Immature natural killer cell (primary cell): ENCODE results near the gene PARG. TPM values are rescaled to one million over a fixed set of nuclear protein-coding genes. Genes with fewer than 3 reads are reported as not detected.
"Not testable (repeated sequence)": the region's sequence is repeated elsewhere in the genome, so short reads cannot be mapped to it uniquely, and the experiment has no call there.

Experiments used
- DNase-seq, 3 donors: peaks; one replicate each; pipeline ENCODE4 v3.0.0; 2022; ENCODE audit warnings: mixed read lengths in 1 of 3
- H3K27ac Mint-ChIP-seq, 6 donors: one replicate each; pipeline ENCODE4 v1.8.0; 2020; ENCODE audit warnings: mixed read lengths in 6 of 6, mild to moderate bottlenecking in 5 of 6, inconsistent platforms in 4 of 6, moderate library complexity in 3 of 6
- H3K27me3 Mint-ChIP-seq, 3 donors: one replicate each; pipeline ENCODE4 v1.8.0; 2020 to 2021; ENCODE audit warnings: low read depth in 3 of 3, mild to moderate bottlenecking in 3 of 3, mixed read lengths in 3 of 3, moderate library complexity in 3 of 3, inconsistent platforms in 1 of 3
- H3K36me3 Mint-ChIP-seq, 3 donors: one replicate each; pipeline ENCODE4 v1.8.0; 2020; ENCODE audit warnings: mixed read lengths in 3 of 3, inconsistent platforms in 2 of 3, mild to moderate bottlenecking in 2 of 3
- H3K4me1 Mint-ChIP-seq, 2 donors: one replicate each; pipeline ENCODE4 v1.8.0; 2020; ENCODE audit warnings: inconsistent platforms in 2 of 2, mild to moderate bottlenecking in 2 of 2, mixed read lengths in 2 of 2, moderate library complexity in 1 of 2
- H3K4me3 Mint-ChIP-seq, 5 donors: one replicate each; pipeline ENCODE4 v1.8.0; 2020; ENCODE audit warnings: mild to moderate bottlenecking in 5 of 5, mixed read lengths in 5 of 5, inconsistent platforms in 3 of 5, moderate library complexity in 3 of 5
- H3K9me3 Mint-ChIP-seq, 6 donors: one replicate each; pipeline ENCODE4 v1.8.0; 2020; ENCODE audit warnings: mild to moderate bottlenecking in 6 of 6, mixed read lengths in 6 of 6, inconsistent platforms in 4 of 6, moderate library complexity in 3 of 6
- polyA plus RNA-seq, 3 donors: library from polyadenylated mRNA; unstranded; fragments of 300-500 nt; fragmentation: Illumina TruSeq; gene quantifications; one replicate each; pipeline ENCODE4 v1.2.3, GENCODE V29; 2021

The PARG gene
- polyA plus RNA-seq, 3 donors from 2014 or later, result 7.5 to 19.3 (median 9.1) TPM

DNA sequence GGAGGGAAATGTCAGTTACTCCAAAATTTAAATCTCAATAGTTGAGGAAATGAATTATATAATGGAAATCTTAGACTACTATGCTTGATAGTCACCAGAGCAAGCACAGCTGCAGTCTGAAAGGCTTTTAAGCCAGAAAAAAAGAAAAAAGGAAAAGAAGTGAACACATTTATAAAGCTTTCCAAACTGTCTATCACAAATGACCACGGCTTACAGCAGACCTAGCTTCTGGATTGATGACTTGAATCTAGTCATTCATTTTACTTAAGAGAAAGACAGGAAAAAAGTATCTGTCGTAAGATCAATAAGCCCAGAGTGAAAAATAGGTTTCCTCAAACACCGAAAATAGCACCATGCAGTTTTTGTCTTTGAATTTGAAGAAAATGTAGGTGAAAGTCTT, 111.8 kb downstream of the PARG start:
- DNase-seq, result no peak
- Mint-ChIP-seq H3K27me3 (peaks cover 0 to 2% (median 0%) of the 10 kb centered on the region in 3 donors), H3K36me3 (peaks cover 33 to 65% (median 60%) of the 10 kb centered on the region in 3 donors), H3K4me3 (no peak overlapping the region), H3K27ac (no peak overlapping the region), H3K4me1 (no peaks in the 10 kb centered on the region), H3K9me3 (no peaks in the 10 kb centered on the region)

DNA sequence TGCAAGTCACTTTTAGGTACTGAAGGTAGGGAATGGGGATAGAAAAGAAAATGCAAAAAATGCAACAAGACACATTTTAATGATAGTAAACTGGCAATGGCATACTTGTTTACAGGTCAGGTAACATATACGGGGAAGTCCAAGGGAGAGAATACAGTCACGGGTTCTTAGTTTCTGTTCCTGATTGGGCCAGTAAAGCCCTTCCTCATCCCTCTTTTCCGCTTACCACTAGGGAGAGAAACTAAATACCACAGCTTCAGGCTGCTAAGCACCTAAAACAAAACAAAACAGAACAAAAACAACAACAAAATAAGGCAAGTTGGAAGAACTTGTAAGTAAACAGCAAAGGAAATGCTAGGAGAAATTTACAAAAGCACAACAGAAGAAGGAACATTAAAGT, 114.5 kb downstream of the PARG start:
- H3K4me1 Mint-ChIP-seq, result peaks cover 5 to 7% of the 10 kb centered on the region in 2 donors
- peak overlapping the region in 1 of 6 donors; percentile 4 for H3K27ac Mint-ChIP-seq
- H3K36me3 Mint-ChIP-seq, result peaks cover 33 to 62% (median 58%) of the 10 kb centered on the region in 3 donors
- H3K27me3 Mint-ChIP-seq, result peaks cover 0 to 2% (median 0%) of the 10 kb centered on the region in 3 donors
- H3K9me3 Mint-ChIP-seq, result no peaks in the 10 kb centered on the region
- DNase-seq, result no peak
- H3K4me3 Mint-ChIP-seq, result no peak overlapping the region

DNA sequence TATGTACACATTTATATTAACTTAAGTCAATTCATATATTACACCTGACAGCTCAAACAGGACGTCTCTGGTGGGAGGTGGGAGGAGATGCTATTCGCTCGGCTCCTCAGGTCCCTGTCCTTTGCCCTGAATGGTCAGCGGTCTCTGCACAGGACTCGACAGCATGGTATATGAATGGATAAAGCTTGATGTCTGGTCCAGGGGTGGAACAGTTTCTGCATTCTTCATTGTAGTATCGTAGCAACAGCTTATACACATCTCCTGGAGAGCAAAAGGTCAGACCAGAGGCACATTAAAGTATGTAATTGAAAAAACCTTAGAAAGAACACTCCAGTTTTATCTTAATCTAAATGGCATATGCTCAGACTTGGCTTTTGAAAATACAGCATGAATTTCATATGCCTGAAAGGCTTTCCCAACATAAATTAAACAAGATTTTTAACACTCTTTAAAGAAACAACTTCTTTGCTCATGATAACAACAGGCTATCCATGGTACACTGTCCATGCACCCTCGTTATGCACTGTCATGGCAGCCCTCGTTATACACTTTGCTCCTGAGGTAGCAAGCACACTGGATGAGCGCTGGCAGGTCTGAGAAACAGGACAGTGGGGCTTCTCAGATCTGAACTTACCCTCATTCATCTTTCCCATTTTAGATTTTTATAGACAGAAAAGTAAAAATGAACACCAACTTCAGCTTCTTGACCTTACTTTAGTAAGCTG, 122.4 kb downstream of the PARG start:
- no peak overlapping the region for H3K27ac Mint-ChIP-seq
- no peak overlapping the region for H3K4me3 Mint-ChIP-seq
- H3K36me3 Mint-ChIP-seq, result peaks cover 47 to 70% (median 63%) of the 10 kb centered on the region in 3 donors
- H3K9me3 Mint-ChIP-seq, result no peaks in the 10 kb centered on the region
- no peak for DNase-seq
- peaks cover 24 to 31% of the 10 kb centered on the region in 2 donors for H3K4me1 Mint-ChIP-seq
- H3K27me3 Mint-ChIP-seq, result peaks cover 0 to 5% (median 0%) of the 10 kb centered on the region in 3 donors

DNA sequence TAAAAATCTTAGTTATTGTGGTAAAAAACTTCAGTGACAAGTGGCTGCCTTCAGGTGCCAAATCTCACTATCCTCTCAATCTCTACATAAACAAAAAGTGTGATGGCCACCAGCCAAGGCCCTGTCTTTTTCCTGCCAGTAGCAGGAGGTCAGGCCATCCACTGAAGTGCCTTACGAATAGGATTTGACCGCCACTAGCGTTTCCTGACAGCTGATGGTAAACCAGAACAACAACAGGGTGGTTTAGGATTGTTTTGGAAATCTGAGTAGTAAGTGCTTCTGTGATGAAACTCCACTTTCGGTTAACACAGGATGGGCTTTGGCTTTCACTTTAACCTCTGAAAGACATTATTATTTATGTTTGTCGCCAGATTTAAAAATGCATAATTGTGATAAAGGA, 124.0 kb downstream of the PARG start:
- H3K4me3 Mint-ChIP-seq, result peak overlapping the region; percentile 16 to 43 (median 36)
- peak overlapping the region in 3 of 6 donors; percentile 5 to 32 (median 6) for H3K27ac Mint-ChIP-seq
- peak; percentile 35 to 50 (median 45) for DNase-seq
- H3K9me3 Mint-ChIP-seq, result no peaks in the 10 kb centered on the region
- H3K27me3 Mint-ChIP-seq, result peaks cover 0 to 5% (median 0%) of the 10 kb centered on the region in 3 donors
- H3K4me1 Mint-ChIP-seq, result peaks cover 24 to 30% of the 10 kb centered on the region in 2 donors
- H3K36me3 Mint-ChIP-seq, result peaks cover 43 to 76% (median 66%) of the 10 kb centered on the region in 3 donors

DNA sequence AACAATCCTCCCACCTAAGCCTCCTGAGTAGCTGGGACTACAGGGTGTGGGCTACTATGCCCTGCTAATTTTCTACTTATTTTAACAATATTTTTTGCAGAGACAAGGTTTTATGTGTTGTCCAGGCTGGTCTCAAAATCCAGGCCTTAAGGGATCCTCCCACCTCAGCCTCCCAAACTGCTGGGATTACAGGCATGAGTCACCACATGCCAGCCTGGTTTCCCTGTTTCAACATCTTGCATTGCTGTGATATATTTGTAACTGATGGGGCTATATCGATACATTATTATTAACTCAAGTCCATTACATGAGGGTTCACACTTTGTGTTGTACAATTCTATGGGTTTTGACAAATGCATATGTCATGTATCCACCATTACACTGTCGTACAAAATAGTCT, 137.8 kb downstream of the PARG start:
- no peak overlapping the region for H3K27ac Mint-ChIP-seq

DNA sequence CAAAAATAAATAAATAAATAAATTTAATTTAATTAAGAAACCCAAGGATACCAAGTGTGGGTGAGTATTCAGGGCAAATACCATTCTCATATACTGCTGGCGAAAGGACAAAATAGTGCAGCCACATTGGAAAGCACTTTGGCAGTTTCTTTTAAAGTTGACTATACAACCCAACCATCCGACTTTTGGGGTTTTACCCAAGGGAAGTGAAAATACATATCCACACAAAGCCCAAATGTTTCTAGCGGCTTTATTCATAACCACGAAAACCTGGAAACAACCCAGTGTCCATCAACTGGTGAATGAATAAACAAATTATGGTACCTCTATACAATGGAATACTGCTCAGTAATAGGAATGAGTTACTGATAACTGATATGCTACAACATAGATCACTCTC, 143.6 kb downstream of the PARG start:
- H3K4me3 Mint-ChIP-seq, result no peak overlapping the region
- no peaks in the 10 kb centered on the region for H3K9me3 Mint-ChIP-seq
- H3K4me1 Mint-ChIP-seq, result no peaks in the 10 kb centered on the region
- no peak overlapping the region for H3K27ac Mint-ChIP-seq
- H3K36me3 Mint-ChIP-seq, result no peaks in the 10 kb centered on the region
- peaks cover 0 to 12% (median 1%) of the 10 kb centered on the region in 3 donors for H3K27me3 Mint-ChIP-seq
- no peak for DNase-seq

More for the DNA sequence above, 137.8 kb downstream of the PARG start:
- H3K4me1 Mint-ChIP-seq, result no peaks in the 10 kb centered on the region
- H3K27me3 Mint-ChIP-seq, result peaks cover 0 to 8% (median 7%) of the 10 kb centered on the region in 3 donors
- peaks cover 0 to 12% (median 6%) of the 10 kb centered on the region in 6 donors for H3K9me3 Mint-ChIP-seq
- peaks cover 0 to 3% (median 0%) of the 10 kb centered on the region in 3 donors for H3K36me3 Mint-ChIP-seq
- no peak overlapping the region for H3K4me3 Mint-ChIP-seq
- DNase-seq, result no peak

DNA sequence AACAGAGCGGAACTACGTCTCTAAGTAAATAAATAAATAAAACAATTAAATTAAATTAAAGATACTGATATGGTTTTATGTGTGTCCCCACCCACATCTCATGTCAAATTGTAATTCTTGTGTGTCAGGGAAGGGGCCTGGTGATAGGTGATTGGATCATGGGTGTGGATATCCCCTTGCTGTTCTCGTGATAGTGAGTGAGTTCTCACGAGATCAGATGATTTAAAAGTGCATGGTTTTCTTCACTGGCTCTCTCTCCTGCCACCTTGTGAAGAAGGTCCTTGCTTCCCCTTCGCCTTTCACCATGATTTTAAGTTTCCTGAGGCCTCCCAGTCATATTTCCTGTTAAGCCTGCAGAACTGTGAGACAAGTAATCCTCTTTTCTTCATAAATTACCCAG, 150.7 kb downstream of the PARG start:
- no peak for DNase-seq
- no peaks in the 10 kb centered on the region for H3K4me1 Mint-ChIP-seq
- H3K36me3 Mint-ChIP-seq, result no peaks in the 10 kb centered on the region
- H3K27ac Mint-ChIP-seq, result no peak overlapping the region
- no peaks in the 10 kb centered on the region for H3K9me3 Mint-ChIP-seq
- no peak overlapping the region for H3K4me3 Mint-ChIP-seq
- H3K27me3 Mint-ChIP-seq, result peaks cover 0 to 8% (median 3%) of the 10 kb centered on the region in 3 donors

DNA sequence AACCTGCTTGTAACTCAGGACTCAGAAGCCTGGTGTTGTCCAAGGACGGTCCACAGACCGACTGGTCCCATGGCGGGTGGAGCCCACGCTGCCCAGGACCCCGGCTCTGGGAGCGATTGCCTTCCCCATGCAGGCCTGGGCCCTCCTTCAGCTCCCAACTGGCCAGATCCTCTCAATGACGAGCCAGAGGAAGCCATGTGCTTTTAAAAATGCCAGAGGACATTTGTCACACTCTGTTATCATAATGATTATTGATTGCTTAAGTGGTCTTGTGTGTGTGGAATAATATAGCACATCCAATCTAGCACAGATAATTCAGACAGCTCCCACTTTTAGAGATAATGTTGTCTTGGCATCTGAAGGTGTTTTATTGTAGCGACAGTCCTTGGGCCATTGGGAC, 157.1 kb downstream of the PARG start:
- Mint-ChIP-seq H3K4me1 (no peaks in the 10 kb centered on the region), H3K9me3 (peaks cover 0 to 2% (median 0%) of the 10 kb centered on the region in 6 donors), H3K27me3 (peaks cover 4 to 6% (median 5%) of the 10 kb centered on the region in 3 donors), H3K36me3 (no peaks in the 10 kb centered on the region), H3K27ac (no peak overlapping the region), H3K4me3 (no peak overlapping the region)
- DNase-seq, result no peak

DNA sequence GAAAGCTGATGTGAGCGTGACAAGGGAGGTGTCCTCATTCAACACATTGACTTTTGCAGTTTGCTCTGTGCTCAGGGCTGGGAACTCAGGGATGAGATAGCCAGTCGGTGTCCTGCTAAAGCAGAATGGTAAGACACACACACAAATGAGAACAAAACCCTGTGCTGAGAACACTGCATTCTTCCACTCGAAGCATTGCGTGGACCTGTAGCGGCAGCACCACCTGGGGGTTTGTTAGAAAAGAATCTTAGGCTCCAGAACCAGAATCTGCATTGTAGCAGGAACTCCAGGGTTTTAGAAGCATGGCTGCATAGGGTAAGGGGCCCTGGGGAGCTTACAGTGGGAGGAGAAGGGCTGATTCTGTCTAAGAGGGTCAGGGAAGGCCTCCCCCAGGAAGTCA, 158.2 kb downstream of the PARG start:
- peaks cover 0 to 2% (median 0%) of the 10 kb centered on the region in 6 donors for H3K9me3 Mint-ChIP-seq
- no peaks in the 10 kb centered on the region for H3K4me1 Mint-ChIP-seq
- H3K4me3 Mint-ChIP-seq, result no peak overlapping the region

DNA sequence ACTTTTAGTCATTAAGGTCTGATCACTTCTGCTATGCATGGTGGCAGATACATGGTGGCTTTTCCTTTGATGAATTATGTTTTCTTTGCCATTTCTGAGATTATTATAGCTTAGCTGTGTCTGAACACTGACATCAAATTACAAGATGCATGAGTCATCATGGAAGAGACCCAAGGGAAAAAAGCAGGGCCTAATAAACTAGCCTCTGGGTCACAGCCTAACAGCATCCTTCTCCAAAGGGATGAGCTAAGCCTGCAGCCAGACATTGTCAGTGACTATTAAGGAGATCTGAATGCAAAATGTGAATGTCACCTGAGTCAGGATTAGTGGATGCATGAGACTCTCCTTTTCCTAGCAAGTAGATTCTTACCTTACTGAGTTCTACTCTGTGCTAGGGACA, 160.6 kb downstream of the PARG start:
- Mint-ChIP-seq H3K4me1 (no peaks in the 10 kb centered on the region), H3K36me3 (no peaks in the 10 kb centered on the region), H3K4me3 (no peak overlapping the region), H3K27ac (no peak overlapping the region), H3K9me3 (peaks cover 0 to 5% (median 0%) of the 10 kb centered on the region in 6 donors), H3K27me3 (peaks cover 3 to 7% (median 5%) of the 10 kb centered on the region in 3 donors)
- no peak for DNase-seq

More for the DNA sequence above, 158.2 kb downstream of the PARG start:
- H3K36me3 Mint-ChIP-seq, result no peaks in the 10 kb centered on the region
- DNase-seq, result no peak
- H3K27me3 Mint-ChIP-seq, result peaks cover 4 to 6% (median 5%) of the 10 kb centered on the region in 3 donors
- no peak overlapping the region for H3K27ac Mint-ChIP-seq

DNA sequence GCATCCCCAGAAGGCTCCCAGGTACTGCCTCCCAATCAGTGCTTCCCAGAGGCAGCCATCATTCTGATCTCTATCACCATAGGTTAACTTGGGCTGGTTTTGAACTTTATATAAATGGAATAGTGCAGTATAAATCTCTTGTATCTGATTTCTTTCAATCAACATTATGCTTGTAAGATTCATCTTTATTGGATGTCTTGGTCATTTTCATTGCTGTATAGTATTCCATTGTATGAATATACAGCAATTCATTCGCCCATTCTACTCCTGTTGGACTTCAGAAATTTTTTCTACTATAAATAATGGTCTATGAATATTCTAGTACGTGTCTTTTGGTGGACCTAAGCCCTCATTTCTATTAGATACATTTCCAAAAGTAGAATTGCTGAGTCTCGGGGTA, 163.6 kb downstream of the PARG start:
- H3K9me3 Mint-ChIP-seq, result peaks cover 0 to 4% (median 0%) of the 10 kb centered on the region in 6 donors

DNA sequence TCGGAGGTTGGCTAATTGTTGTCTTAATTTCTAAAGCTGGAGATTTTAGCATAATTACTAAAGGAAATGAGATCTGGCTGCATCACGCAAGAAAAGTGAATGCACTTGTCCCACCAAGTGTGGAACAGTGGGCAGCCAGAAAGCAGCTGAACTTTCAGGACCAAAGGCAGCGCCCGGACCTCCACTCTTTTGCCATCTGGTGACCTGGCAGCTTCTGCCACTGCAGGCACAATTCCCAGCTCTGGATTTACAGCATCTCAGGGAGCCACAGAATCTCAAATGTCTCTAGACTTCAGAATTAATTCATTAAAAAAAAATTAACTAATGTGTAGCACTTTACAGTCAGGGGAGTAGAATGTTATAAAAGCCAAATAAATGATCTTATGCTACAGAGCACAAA, 165.0 kb downstream of the PARG start:
- H3K27ac Mint-ChIP-seq, result no peak overlapping the region
- no peak overlapping the region for H3K4me3 Mint-ChIP-seq
- H3K4me1 Mint-ChIP-seq, result no peaks in the 10 kb centered on the region
- no peak for DNase-seq
- no peaks in the 10 kb centered on the region for H3K36me3 Mint-ChIP-seq
- peaks cover 0 to 4% (median 0%) of the 10 kb centered on the region in 6 donors for H3K9me3 Mint-ChIP-seq
- peaks cover 0 to 15% (median 2%) of the 10 kb centered on the region in 3 donors for H3K27me3 Mint-ChIP-seq

More for the DNA sequence above, 163.6 kb downstream of the PARG start:
- Mint-ChIP-seq H3K4me1 (no peaks in the 10 kb centered on the region), H3K36me3 (no peaks in the 10 kb centered on the region), H3K27me3 (peaks cover 0 to 13% (median 2%) of the 10 kb centered on the region in 3 donors), H3K4me3 (no peak overlapping the region), H3K27ac (no peak overlapping the region)
- DNase-seq, result no peak

DNA sequence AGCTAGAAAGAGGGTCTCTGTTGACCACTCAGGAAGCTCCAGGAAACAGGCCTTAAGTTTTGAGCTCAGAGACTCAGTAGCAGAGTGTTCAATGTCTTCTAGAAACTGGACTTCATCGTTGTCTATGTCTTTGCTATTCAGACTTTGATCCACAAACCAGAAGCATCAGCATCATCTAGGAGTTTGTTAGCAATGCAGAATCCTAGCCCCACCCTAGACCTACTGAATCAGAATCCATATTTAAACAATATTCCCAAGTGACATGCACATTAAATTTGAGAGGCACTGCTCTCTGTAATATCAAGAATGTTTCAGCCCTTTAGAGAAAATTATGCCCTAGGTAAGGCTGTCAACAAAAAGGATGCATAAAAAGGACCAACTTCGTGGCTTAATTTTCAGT, 166.8 kb downstream of the PARG start:
- no peak for DNase-seq
- no peak overlapping the region for H3K4me3 Mint-ChIP-seq
- no peaks in the 10 kb centered on the region for H3K4me1 Mint-ChIP-seq
- no peaks in the 10 kb centered on the region for H3K36me3 Mint-ChIP-seq
- H3K27me3 Mint-ChIP-seq, result peaks cover 2 to 17% (median 4%) of the 10 kb centered on the region in 3 donors
- peaks cover 0 to 4% (median 0%) of the 10 kb centered on the region in 6 donors for H3K9me3 Mint-ChIP-seq
- H3K27ac Mint-ChIP-seq, result no peak overlapping the region

DNA sequence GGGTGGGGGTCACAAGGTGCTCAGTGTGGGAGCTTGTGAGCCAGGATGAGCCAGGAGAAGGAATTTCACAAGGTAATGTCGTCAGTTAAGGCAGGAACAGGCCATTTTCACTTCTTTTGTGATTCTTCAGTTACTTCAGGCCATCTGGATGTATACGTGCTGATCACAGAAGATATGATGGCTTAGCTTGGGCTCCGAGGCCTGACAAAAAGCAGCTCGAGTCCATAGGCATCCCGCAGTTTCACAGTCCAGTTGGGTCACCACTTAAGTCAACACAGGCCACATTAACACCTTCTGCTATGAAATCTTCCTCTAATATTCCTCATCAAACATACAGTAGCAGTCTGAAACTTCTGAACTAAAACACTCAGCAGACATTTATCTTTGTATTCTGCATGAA, 168.9 kb downstream of the PARG start:
- H3K36me3 Mint-ChIP-seq, H3K9me3 Mint-ChIP-seq, H3K27ac Mint-ChIP-seq, H3K4me1 Mint-ChIP-seq, H3K4me3 Mint-ChIP-seq, DNase-seq: not testable (repeated sequence)
- peaks cover 1 to 19% (median 4%) of the 10 kb centered on the region in 3 donors for H3K27me3 Mint-ChIP-seq
